SU-DHL-6 (cell line): ENCODE data around the gene CRYBG1.

Experiments used
- H2AFZ ChIP-seq: fragments of 200-600 bp; sonication (generic); 2 replicates; pipeline ENCODE4 v1.6.1; 2014; ENCODE audit warnings: low read depth, mild to moderate bottlenecking, moderate library complexity, mixed read lengths, antibody characterized with exemption, low read length; ENCODE audit not compliant: severe bottlenecking
- H3F3A ChIP-seq: fragments of 200-600 bp; shearing (Covaris generic); 2 replicates; pipeline ENCODE4 v1.6.0; 2016; ENCODE audit warnings: antibody characterized with exemption, mild to moderate bottlenecking; ENCODE audit not compliant: insufficient read depth
- H3K27ac ChIP-seq: fragments of 200-600 bp; sonication (generic); 2 replicates; pipeline ENCODE4 v1.5.1; 2016; ENCODE audit warnings: low read depth, mild to moderate bottlenecking, low read length, moderate library complexity, mixed read lengths
- H3K27me3 ChIP-seq: fragments of 200-600 bp; sonication (generic), shearing (Covaris generic); 2 replicates; pipeline ENCODE4 v1.6.0; 2014; ENCODE audit warnings: mild to moderate bottlenecking, low read length
- H3K36me3 ChIP-seq: fragments of 200-600 bp; sonication (generic); 2 replicates; pipeline ENCODE4 v1.6.1; 2014; ENCODE audit warnings: mild to moderate bottlenecking, low read length, mixed read lengths
- H3K4me2 ChIP-seq: fragments of 300-600, 200-600 bp; shearing (Covaris generic), sonication (generic); 2 replicates; pipeline ENCODE4 v1.6.0; 2014; ENCODE audit warnings: low read length, low read depth, mild to moderate bottlenecking; ENCODE audit not compliant: poor library complexity, severe bottlenecking
- H3K4me3 ChIP-seq: fragments of 200-600 bp; sonication (generic); 2 replicates; pipeline ENCODE4 v1.5.1; 2014; ENCODE audit warnings: antibody characterized with exemption, low read length, mild to moderate bottlenecking, mixed read lengths; ENCODE audit not compliant: insufficient read depth, poor library complexity, severe bottlenecking
- H3K79me2 ChIP-seq: fragments of 200-600 bp; sonication (generic); 2 replicates; pipeline ENCODE4 v1.6.1; 2014; ENCODE audit warnings: mild to moderate bottlenecking, low read length, moderate library complexity; ENCODE audit not compliant: insufficient read depth
- H3K9ac ChIP-seq: fragments of 200-600 bp; sonication (generic); 2 replicates; pipeline ENCODE4 v1.7.0; 2014; ENCODE audit warnings: mild to moderate bottlenecking, low read length
- H3K9me2 ChIP-seq: fragments of 200-600 bp; sonication (generic); replicated peaks from 2 replicates; pipeline ENCODE4 v1.6.1; 2014; ENCODE audit warnings: low read length; ENCODE audit not compliant: insufficient read depth
- H3K9me3 ChIP-seq: fragments of 200-600 bp; sonication (generic); 2 replicates; pipeline ENCODE4 v1.6.1; 2014; ENCODE audit warnings: low read length, mixed read lengths; ENCODE audit not compliant: insufficient read depth
- H4K20me1 ChIP-seq: fragments of 200-600 bp; sonication (generic); 2 replicates; pipeline ENCODE4 v1.6.1; 2014; ENCODE audit warnings: low read depth, mild to moderate bottlenecking, antibody characterized with exemption, low read length, moderate library complexity, mixed read lengths
- CTCF ChIP-seq: fragments of 200-600 bp; sonication (generic); IDR thresholded peaks from one replicate; pipeline ENCODE4 v1.5.1; 2017; ENCODE audit warnings: antibody characterized with exemption, mild to moderate bottlenecking, low read length, moderate library complexity; ENCODE audit not compliant: insufficient read depth, poor library complexity, severe bottlenecking
- EZH2phosphoT487 ChIP-seq: fragments of 200-600 bp; sonication (generic), shearing (Covaris generic); conservative IDR thresholded peaks from 2 replicates; pipeline ENCODE4 v1.6.1; 2018; ENCODE audit warnings: mild to moderate bottlenecking, antibody characterized with exemption, low read length, moderate library complexity, mixed read lengths

The CRYBG1 gene

GRCh38 chr6:106369739-106370138, 9.2 kb downstream of the CRYBG1 start:
- Histone ChIP-seq H3K9me3 (no peaks in the 10 kb centered on the region), H3K4me3 (no peak overlapping the region), H3F3A (no peaks in the 10 kb centered on the region), H3K9me2 (no peaks in the 10 kb centered on the region), H3K79me2 (no peaks in the 10 kb centered on the region), H4K20me1 (no peaks in the 10 kb centered on the region), H3K4me2 (no peak overlapping the region), H3K27ac (no peak overlapping the region), H3K9ac (no peak overlapping the region), H2AFZ (no peak overlapping the region), H3K27me3 (no peaks in the 10 kb centered on the region), H3K36me3 (no peaks in the 10 kb centered on the region)
- TF ChIP-seq CTCF (no peak), EZH2phosphoT487 (no peak)

GRCh38 chr6:106370639-106371038, 10.1 kb downstream of the CRYBG1 start:
- H3K4me2 ChIP-seq, result no peak overlapping the region
- no peak overlapping the region for H3K27ac ChIP-seq
- no peaks in the 10 kb centered on the region for H4K20me1 ChIP-seq
- no peaks in the 10 kb centered on the region for H3K36me3 ChIP-seq
- no peaks in the 10 kb centered on the region for H3K27me3 ChIP-seq
- H3K79me2 ChIP-seq, result no peaks in the 10 kb centered on the region
- TF ChIP-seq CTCF, result no peak
- no peak for TF ChIP-seq EZH2phosphoT487
- no peaks in the 10 kb centered on the region for H3F3A ChIP-seq
- H3K9ac ChIP-seq, result no peak overlapping the region
- no peaks in the 10 kb centered on the region for H3K9me2 ChIP-seq
- H3K9me3 ChIP-seq, result no peaks in the 10 kb centered on the region
- H2AFZ ChIP-seq, result no peak overlapping the region
- no peak overlapping the region for H3K4me3 ChIP-seq

GRCh38 chr6:106372838-106373501, 12.5 kb downstream of the CRYBG1 start:
- H3K9ac ChIP-seq, result no peak overlapping the region
- H4K20me1 ChIP-seq, result no peaks in the 10 kb centered on the region
- H3K9me3 ChIP-seq, result no peaks in the 10 kb centered on the region
- no peak overlapping the region for H3K4me3 ChIP-seq
- no peaks in the 10 kb centered on the region for H3K79me2 ChIP-seq
- no peaks in the 10 kb centered on the region for H3K36me3 ChIP-seq
- H3K4me2 ChIP-seq, result no peak overlapping the region
- H3K27me3 ChIP-seq, result no peaks in the 10 kb centered on the region
- H3K27ac ChIP-seq, result no peak overlapping the region
- no peaks in the 10 kb centered on the region for H3K9me2 ChIP-seq
- H3F3A ChIP-seq, result no peaks in the 10 kb centered on the region
- TF ChIP-seq CTCF, result no peak
- TF ChIP-seq EZH2phosphoT487, result no peak
- H2AFZ ChIP-seq, result no peak overlapping the region
